ENCODE results near the gene PIK3AP1. TPM values are rescaled to one million over a fixed set of nuclear protein-coding genes. Genes with fewer than 3 reads are reported as not detected.
A peak's percentile ranks its signal among the peaks of the same experiment; 100 is the strongest.

PIK3AP1 gene
- total RNA-seq, 4 donors from 2014 or later: 1.7 to 10.6 (median 8.4) TPM

DNA sequence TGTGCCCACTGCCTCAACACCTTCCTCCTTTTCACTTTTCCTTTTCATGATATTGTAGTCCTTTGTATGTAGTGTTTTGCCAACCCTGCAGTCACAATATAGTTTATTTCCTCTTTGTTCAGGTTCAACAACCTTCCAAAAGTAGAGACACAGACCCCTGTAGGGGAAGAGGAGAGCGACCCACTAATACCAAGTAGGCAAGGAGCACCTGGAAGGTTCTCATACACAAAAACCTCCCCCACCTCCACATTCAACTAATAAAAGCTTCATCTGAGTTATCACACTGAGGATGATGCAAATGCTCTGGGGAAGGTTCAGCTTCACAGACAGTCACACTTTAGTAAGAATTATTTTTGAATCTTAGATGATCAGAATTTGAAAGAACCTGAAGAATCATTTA lies 41.6 kb downstream of the PIK3AP1 start:
- Histone ChIP-seq H3K36me3 (no peaks in the 10 kb centered on the region), H3K4me3 (no peak overlapping the region), H3K27ac (no peak overlapping the region), H3K4me1 (no peaks in the 10 kb centered on the region), H3K9me3 (no peaks in the 10 kb centered on the region), H3K27me3 (no peaks in the 10 kb centered on the region)
- intact Hi-C loops (cut with DNase I; ENCODE audit: low total_unique reads): no loop called here
- TF ChIP-seq POLR2A (IDR thresholded peaks at IDR 0.05): no peak
- TF ChIP-seq, protein P1, sequence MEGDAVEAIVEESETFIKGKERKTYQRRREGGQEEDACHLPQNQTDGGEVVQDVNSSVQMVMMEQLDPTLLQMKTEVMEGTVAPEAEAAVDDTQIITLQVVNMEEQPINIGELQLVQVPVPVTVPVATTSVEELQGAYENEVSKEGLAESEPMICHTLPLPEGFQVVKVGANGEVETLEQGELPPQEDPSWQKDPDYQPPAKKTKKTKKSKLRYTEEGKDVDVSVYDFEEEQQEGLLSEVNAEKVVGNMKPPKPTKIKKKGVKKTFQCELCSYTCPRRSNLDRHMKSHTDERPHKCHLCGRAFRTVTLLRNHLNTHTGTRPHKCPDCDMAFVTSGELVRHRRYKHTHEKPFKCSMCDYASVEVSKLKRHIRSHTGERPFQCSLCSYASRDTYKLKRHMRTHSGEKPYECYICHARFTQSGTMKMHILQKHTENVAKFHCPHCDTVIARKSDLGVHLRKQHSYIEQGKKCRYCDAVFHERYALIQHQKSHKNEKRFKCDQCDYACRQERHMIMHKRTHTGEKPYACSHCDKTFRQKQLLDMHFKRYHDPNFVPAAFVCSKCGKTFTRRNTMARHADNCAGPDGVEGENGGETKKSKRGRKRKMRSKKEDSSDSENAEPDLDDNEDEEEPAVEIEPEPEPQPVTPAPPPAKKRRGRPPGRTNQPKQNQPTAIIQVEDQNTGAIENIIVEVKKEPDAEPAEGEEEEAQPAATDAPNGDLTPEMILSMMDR (IDR thresholded peaks at IDR 0.05): no peak
- DNase-seq: no peak

DNA sequence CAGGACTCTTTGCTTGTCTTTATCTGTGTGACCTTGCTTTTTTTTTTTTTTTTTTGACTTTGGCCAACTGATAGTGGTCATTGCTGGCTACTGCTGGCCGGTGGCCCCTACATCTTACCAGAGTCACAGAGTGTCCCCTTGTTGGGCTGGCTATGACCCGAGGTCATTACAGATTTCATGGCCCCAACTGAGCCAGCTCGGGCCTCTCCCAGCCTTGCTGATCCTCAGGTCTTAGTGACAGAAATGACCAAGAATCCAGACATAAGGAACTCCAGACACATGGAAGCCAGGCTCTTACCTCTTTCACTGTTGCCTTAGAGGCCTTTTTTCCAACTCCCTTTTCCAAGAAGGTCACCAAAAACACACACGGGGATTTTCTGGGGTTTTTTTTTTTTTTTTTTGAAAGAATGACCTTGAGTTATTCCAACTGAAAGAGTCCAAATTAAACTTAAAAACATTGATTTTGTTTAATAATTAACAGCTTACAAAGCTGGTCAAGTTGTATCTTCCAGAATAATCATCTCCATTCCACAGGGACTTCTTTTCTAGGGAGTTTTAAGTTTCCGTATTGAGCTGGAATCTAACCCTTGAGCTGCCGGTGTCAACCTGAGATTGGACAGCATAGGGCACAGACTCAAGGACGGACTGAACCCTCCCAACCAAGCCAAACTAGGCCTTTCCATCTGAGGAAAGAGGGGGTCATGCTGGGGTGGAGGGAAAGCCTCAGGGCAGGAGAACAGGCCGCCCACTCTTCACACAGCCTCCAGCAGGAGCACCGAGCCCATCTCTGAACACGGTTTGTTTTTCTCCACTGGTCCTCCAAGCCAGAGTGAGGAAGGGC lies 43.8 kb downstream of the PIK3AP1 start:
- H3K27ac ChIP-seq: no peak overlapping the region
- no peak for TF ChIP-seq POLR2A (IDR thresholded peaks at IDR 0.05)
- TF ChIP-seq, protein P1 (IDR thresholded peaks at IDR 0.05): no peak

DNA sequence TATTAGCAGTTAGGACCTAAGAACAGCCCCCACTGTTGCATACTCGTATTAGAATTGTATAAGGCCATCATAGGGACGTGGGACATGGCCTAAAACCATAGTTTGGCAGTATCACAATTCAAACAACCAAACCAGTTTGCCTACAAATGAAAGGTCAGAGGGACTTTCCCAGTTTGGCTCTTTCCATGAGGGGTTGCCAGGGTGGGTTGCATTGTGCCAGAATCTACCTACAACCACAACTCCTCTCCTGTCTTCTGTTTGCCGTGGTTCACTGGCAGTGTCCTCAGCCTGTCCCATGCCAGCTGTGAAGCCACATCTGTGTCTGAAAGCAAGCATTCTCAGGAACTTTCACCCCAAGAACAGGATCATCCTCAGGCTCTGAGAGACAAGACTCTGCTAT lies 44.5 kb downstream of the PIK3AP1 start:
- TF ChIP-seq POLR2A (IDR thresholded peaks at IDR 0.05): no peak
- TF ChIP-seq, protein P1 (IDR thresholded peaks at IDR 0.05): no peak
- Histone ChIP-seq H3K36me3 (no peaks in the 10 kb centered on the region), H3K27me3 (no peaks in the 10 kb centered on the region), H3K4me1 (no peaks in the 10 kb centered on the region), H3K27ac (no peak overlapping the region), H3K9me3 (no peaks in the 10 kb centered on the region), H3K4me3 (no peak overlapping the region)
- intact Hi-C loops (cut with DNase I; ENCODE audit: low total_unique reads): no loop called here
- DNase-seq: no peak

More for the DNA sequence above, 43.8 kb downstream of the PIK3AP1 start:
- no peaks in the 10 kb centered on the region for H3K4me1 ChIP-seq
- intact Hi-C loops (cut with DNase I; ENCODE audit: low total_unique reads): no loop called here
- no peaks in the 10 kb centered on the region for H3K9me3 ChIP-seq
- H3K36me3 ChIP-seq: no peaks in the 10 kb centered on the region
- no peak overlapping the region for H3K4me3 ChIP-seq
- H3K27me3 ChIP-seq: no peaks in the 10 kb centered on the region
- no peak for DNase-seq

DNA sequence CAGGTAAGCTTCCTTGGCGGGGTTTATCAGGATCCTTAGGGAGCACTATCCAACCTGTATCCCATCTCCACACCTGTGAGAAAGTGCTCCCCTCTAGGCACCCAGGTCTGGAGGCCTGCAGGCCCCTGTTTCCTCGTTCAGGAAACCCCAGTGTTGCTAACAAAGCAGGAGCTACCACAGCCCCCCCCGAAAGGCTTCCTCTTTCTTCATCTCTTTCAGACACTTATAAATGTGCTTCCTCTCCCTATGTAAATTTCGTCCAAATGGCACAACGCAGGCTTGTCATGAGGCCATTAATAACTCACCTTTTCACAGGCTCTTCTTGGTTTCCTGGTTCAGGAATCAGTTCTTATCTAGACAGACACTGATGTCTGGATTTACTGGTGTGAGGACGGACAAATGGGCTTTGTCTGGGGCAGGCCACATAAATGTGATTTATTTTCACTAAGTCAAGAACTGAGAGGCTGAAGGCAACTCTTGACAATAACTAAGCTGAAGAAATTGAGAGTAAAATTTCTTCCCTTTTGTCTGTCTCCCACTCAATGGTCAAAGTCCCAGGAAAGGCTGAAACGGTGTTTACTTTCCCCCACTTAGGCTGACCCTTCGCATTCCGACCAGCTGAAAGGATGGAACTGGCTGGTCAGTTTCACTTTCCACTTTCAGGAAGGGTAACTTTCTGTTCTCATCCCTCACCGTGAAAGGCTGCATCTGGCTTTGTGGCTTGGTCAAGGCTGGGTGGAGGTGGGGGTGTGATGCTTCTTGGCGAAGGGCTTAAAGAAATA lies 46.8 kb downstream of the PIK3AP1 start:
- peak overlapping the region in 1 of 2 donors; percentile 28 for H3K4me3 ChIP-seq
- H3K4me1 ChIP-seq: no peaks in the 10 kb centered on the region
- peak overlapping the region; percentile 57 to 79 for H3K27ac ChIP-seq
- TF ChIP-seq, protein P1 (IDR thresholded peaks at IDR 0.05): no peak
- peak in 1 of 2 donors; percentile 8 for TF ChIP-seq POLR2A (IDR thresholded peaks at IDR 0.05)
- H3K27me3 ChIP-seq: no peaks in the 10 kb centered on the region
- no peaks in the 10 kb centered on the region for H3K9me3 ChIP-seq
- no peaks in the 10 kb centered on the region for H3K36me3 ChIP-seq
- peak; percentile 31 to 39 for DNase-seq
- intact Hi-C loops (cut with DNase I; ENCODE audit: low total_unique reads): no loop called here

Data from uterus (tissue), 4 donors.